Tibial nerve (tissue), 4 donors: ENCODE results near the gene AKAP8L. TPM values are rescaled to one million over a fixed set of nuclear protein-coding genes. Genes with fewer than 3 reads are reported as not detected.
A peak's percentile ranks its signal among the peaks of the same experiment; 100 is the strongest.

Experiments
- DNase-seq, 2 donors: peaks; one replicate each; pipeline ENCODE4 v3.0.0-alpha.2; 2019; ENCODE audit warnings: low spot score in 2 of 2
- H3K27ac ChIP-seq, 4 donors: fragments of 200-600 bp; sonication (generic) in 3 of 4; one replicate each; pipeline ENCODE4 v1.5.1; 2017 to 2019; ENCODE audit warnings: mild to moderate bottlenecking in 1 of 4
- H3K27me3 ChIP-seq, 2 donors: fragments of 200-600 bp; sonication (generic) in 1 of 2; one replicate each; pipeline versions ENCODE4 v1.5.1 to v1.6.0; 2017 to 2019
- H3K36me3 ChIP-seq, 3 donors: fragments of 200-600 bp; sonication (generic); one replicate each; pipeline ENCODE4 v1.5.1; 2018 to 2019
- H3K4me1 ChIP-seq, 4 donors: fragments of 200-600 bp; sonication (generic) in 3 of 4; one replicate each; pipeline ENCODE4 v1.5.1; 2017 to 2019
- H3K4me3 ChIP-seq, 4 donors: fragments of 200-600 bp; sonication (generic) in 3 of 4; one replicate each; pipeline ENCODE4 v1.5.1; 2017 to 2019; ENCODE audit warnings: mild to moderate bottlenecking in 1 of 4, moderate library complexity in 1 of 4
- H3K9me3 ChIP-seq, 4 donors: fragments of 200-600 bp; sonication (generic) in 3 of 4; one replicate each; pipeline ENCODE4 v1.5.1; 2017 to 2019
- EP300 ChIP-seq, 2 donors: sonication (generic); formaldehyde crosslinking; IDR thresholded peaks; one replicate each; pipeline ENCODE4 v1.6.1; 2017; ENCODE audit warnings: antibody characterized with exemption in 2 of 2, mild to moderate bottlenecking in 1 of 2
- POLR2A ChIP-seq, 2 donors: fragments of 450-650 bp; IDR thresholded peaks; one replicate each; pipeline ENCODE4 v1.6.1; 2017; ENCODE audit warnings: antibody characterized with exemption in 2 of 2, mild to moderate bottlenecking in 2 of 2, moderate library complexity in 2 of 2
- WGBS, 2 donors: methylation state at CpG; one replicate each; pipeline ENCODE4 v1.1.5; 2018; 5-methylcytosine and 5-hydroxymethylcytosine counted together
- total RNA-seq, 4 donors: library from RNA; depleted of rRNA; stranded (reverse); fragments of >200 nt; gene quantifications; one replicate each; pipeline ENCODE4 v1.1.0, GENCODE V29; 2016
- TF ChIP-seq, protein P1 (sequence below), 5 experiments: fragments of 200-600 bp in 3 of 5; fragments of 450-650 bp in 2 of 5; sonication (generic) in 3 of 5; IDR thresholded peaks; one replicate each; pipeline ENCODE4 v1.5.1; 2016 to 2019; ENCODE audit warnings: antibody characterized with exemption in 5 of 5, mild to moderate bottlenecking in 3 of 5, moderate library complexity in 2 of 5

The AKAP8L gene, protein sequence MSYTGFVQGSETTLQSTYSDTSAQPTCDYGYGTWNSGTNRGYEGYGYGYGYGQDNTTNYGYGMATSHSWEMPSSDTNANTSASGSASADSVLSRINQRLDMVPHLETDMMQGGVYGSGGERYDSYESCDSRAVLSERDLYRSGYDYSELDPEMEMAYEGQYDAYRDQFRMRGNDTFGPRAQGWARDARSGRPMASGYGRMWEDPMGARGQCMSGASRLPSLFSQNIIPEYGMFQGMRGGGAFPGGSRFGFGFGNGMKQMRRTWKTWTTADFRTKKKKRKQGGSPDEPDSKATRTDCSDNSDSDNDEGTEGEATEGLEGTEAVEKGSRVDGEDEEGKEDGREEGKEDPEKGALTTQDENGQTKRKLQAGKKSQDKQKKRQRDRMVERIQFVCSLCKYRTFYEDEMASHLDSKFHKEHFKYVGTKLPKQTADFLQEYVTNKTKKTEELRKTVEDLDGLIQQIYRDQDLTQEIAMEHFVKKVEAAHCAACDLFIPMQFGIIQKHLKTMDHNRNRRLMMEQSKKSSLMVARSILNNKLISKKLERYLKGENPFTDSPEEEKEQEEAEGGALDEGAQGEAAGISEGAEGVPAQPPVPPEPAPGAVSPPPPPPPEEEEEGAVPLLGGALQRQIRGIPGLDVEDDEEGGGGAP
- total RNA-seq: 100 to 1,000 TPM; 170 to 248 (median 183) TPM

DNA sequence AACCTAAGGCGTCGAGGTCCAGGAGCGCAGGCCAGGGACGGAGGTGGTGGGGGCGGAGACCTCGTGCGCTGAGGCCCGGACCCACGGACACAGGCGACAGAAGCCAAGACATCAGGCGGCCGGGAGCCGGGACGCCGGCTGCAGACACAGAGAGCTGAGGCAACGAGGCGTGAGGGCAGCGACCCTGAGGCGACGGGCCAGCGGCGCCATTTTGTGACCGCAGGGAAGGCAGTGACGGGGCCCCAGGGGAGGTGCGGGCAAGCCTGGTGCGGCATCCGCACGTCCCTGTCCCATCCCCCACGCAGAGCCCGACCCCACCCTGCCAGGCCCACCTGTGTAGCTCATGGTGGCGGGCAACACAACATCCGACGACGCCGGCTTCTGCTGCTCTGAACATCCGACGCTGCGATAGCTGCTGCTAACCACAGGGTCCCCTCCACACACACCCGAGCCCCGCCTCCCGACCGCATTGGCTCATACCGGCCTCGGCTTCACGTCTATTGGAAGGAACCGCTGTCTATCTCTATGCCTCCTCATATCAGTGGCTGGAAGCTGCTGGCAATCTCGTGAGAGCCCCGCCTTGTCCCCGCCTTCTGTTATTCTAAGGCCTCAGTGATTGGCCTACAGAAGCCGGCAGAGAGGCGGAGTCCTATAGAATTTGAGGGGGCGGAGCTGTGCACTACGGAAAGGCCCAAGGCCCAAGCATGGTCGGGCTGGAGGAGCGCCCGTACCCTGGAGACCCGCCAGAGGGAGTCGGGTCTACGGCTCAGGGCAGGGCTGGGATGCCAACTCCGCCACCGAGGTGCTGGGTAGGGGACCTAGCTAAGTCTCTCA is at the start of gene AKAP8L:
Gene AKAP8L, minus strand, starts transcription at position 410 of the 834 bp plus-strand sequence. Its CDS starts 65 bp downstream, at position 345.
- TF ChIP-seq, protein P1, sequence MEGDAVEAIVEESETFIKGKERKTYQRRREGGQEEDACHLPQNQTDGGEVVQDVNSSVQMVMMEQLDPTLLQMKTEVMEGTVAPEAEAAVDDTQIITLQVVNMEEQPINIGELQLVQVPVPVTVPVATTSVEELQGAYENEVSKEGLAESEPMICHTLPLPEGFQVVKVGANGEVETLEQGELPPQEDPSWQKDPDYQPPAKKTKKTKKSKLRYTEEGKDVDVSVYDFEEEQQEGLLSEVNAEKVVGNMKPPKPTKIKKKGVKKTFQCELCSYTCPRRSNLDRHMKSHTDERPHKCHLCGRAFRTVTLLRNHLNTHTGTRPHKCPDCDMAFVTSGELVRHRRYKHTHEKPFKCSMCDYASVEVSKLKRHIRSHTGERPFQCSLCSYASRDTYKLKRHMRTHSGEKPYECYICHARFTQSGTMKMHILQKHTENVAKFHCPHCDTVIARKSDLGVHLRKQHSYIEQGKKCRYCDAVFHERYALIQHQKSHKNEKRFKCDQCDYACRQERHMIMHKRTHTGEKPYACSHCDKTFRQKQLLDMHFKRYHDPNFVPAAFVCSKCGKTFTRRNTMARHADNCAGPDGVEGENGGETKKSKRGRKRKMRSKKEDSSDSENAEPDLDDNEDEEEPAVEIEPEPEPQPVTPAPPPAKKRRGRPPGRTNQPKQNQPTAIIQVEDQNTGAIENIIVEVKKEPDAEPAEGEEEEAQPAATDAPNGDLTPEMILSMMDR (IDR thresholded peaks at IDR 0.05): peak; percentile 42 to 81 (median 59)
- TF ChIP-seq EP300 (IDR thresholded peaks at IDR 0.05) (peak; percentile 32 to 93), POLR2A (IDR thresholded peaks at IDR 0.05) (peak; percentile 61 to 85)
- Histone ChIP-seq H3K27ac (peak within 1 kb of the TSS; percentile 62 to 93 (median 90)), H3K27me3 (no peaks in the 10 kb centered on the region), H3K4me3 (peak within 1 kb of the TSS; percentile 81 to 99 (median 94)), H3K36me3 (peaks cover 2 to 37% (median 7%) of the 10 kb centered on the region in 3 donors), H3K9me3 (peaks cover 0 to 6% (median 0%) of the 10 kb centered on the region in 4 donors), H3K4me1 (peaks cover 0 to 53% (median 24%) of the 10 kb centered on the region in 4 donors)
- 0% methylated on average over 51 to 57 of the region's 61 CpGs for WGBS, 2 donors
- peak; percentile 99 to 100 for DNase-seq

DNA sequence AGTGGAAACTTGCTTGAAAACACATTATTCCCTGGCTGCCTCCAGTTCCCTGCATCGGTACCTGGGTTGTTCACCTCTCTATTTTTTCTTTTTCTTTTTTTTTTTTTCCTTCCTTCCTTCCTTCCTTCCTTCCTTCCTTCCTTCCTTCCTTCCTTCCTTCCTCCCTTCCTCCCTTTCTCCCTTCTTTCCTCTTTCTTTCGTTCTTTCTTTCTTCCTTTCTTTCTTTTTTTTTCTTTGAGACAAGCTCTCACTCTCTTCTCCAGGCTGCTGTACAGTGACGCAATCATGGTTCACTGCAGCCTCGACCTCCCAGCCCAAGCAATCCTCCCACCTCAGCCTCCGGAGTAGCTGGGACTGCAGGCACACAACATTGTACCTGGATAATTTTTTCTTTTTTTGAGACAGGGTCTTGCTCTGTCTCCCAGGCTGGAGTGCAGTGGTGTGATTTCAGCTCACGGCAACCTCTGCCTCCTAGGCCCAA is 49.0 kb upstream of the AKAP8L start:
- Histone ChIP-seq H3K4me3 (no peak overlapping the region), H3K4me1 (peaks cover 0 to 9% (median 4%) of the 10 kb centered on the region in 4 donors), H3K36me3 (no peaks in the 10 kb centered on the region), H3K9me3 (peaks cover 0 to 4% (median 0%) of the 10 kb centered on the region in 4 donors), H3K27ac (no peak overlapping the region), H3K27me3 (peaks cover 0 to 88% of the 10 kb centered on the region in 2 donors)
- DNase-seq: no peak
- 75 to 79% methylated on average over 6 of the region's 6 CpGs for WGBS, 2 donors
- TF ChIP-seq EP300 (IDR thresholded peaks at IDR 0.05) (no peak), POLR2A (IDR thresholded peaks at IDR 0.05) (no peak)
- TF ChIP-seq, protein P1 (IDR thresholded peaks at IDR 0.05): no peak

DNA sequence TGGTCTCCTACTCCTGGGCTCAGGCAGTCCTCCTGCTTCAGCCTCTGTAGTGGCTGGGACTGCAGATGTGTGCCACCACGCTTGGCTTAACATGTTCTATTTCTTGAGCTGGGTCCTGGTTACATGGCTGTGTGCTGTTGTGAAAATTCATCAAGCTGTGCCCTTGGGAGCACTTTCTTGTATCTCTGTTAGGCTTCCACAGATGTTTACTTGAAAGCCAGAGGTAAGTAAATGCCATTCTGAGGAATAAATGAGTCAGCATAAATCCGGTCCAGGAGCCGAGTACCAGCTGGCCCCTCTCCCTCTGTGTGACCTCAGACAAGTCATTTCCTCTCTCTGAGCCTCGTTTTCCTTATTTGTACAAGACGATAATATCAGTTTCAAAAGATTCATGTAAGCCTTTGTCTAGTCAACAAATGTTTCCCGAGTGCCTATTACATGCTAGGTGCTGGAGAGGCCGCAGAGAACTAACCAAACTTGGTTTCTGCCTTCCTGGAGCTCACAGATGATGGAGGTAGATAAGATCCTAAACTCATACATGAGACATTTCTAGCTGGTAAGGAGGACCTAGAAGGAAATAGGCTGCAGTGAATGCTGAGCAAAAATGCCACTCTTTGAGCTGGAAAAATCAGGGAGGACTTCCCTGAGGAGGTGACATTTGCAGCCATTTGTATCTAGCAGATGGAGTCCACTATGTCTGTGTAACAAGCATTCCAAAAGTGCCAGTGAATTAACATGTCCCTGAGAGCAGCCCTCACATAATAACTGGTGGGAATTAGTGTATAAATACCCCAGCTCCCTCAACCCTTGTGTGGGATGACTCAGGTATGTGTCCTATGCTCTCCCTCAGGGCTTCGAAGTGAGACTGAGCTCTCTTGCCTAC is 48.3 kb upstream of the AKAP8L start:
- Histone ChIP-seq H3K9me3 (no peaks in the 10 kb centered on the region), H3K36me3 (no peaks in the 10 kb centered on the region), H3K4me3 (no peak overlapping the region), H3K27me3 (peaks cover 0 to 85% of the 10 kb centered on the region in 2 donors), H3K4me1 (peaks cover 0 to 9% (median 4%) of the 10 kb centered on the region in 4 donors), H3K27ac (peak overlapping the region in 1 of 4 donors; percentile 12)
- DNase-seq: no peak
- TF ChIP-seq EP300 (IDR thresholded peaks at IDR 0.05) (peak in 1 of 2 donors; percentile 32), POLR2A (IDR thresholded peaks at IDR 0.05) (no peak)
- TF ChIP-seq, protein P1 (IDR thresholded peaks at IDR 0.05): no peak
- 49 to 53% methylated on average over 8 of the region's 8 CpGs for WGBS, 2 donors
